GM18873 (cell line): ENCODE data around the gene NEUROG2.
"Not testable (repeated sequence)": the region's sequence is repeated elsewhere in the genome, so short reads cannot be mapped to it uniquely, and the experiment has no call there.

ENCODE experiments used
- ATAC-seq: cut with Tn5 transposase; IDR thresholded peaks from one replicate; pipeline ENCODE4 v1.9.1; 2021; ENCODE audit warnings: mild to moderate bottlenecking, moderate library complexity, moderate number of reproducible peaks; ENCODE audit not compliant: unreplicated experiment, low FRiP score

NEUROG2 gene

DNA sequence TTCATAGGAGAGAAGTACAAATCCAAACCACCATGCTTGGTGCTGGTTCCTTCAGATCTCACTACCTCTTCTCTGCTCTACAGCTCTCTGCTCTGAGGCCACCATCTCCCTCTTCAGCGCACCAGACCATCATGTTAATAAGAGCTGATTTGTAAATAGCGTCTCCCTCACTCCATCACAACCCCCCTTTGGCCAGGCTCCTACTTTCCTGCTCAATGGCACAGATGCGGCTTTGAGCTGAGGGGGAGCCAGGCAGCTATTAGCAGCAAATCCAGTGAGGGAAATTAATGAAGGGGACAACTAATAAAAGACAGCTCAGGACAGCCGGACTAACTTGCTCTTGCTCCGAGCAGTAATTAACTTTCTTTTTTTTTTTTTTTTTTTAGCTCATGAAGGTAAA, 13.1 kb downstream of the NEUROG2 start:
- no peak for ATAC-seq

DNA sequence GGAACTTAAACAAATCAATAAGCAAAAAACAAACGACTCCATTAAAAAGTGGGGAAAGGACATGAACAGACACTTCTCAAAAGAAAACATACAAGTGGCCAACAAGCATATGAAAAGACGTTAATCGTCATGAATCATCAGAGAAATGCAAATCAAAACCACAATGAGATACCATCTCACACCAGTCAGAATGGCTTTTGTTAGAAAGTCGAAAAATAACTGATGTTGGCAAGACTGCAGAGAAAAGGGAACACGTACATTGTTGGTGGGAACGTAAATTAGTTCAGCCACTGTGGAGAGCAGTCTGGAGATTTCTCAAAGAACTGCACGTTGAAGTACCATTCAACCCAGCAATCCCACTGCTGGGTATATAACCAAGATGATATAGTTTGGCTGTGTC, 23.7 kb downstream of the NEUROG2 start:
- no peak for ATAC-seq

DNA sequence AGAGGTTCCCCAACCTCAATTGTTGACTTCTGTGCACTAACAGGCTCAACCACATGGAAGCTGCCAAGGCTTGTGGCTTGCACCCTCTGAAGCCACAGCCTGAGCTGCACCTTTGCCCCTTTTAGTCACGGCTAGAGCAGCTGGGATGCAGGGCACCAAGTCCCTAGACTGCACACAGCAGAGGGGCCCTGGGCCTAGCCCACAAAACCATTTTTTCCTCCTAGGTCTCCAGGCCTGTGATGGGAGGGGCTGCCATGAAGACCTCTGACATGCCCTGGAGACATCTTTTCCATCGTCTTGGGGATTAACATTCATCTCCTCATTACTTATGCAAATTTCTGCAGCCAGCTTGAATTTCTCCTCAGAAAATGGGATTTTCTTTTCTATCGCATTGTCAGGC, 25.2 kb downstream of the NEUROG2 start:
- not testable (repeated sequence) for ATAC-seq

GRCh38 chr4:112485930-112486329, 30.1 kb downstream of the NEUROG2 start:
- ATAC-seq: no peak

DNA sequence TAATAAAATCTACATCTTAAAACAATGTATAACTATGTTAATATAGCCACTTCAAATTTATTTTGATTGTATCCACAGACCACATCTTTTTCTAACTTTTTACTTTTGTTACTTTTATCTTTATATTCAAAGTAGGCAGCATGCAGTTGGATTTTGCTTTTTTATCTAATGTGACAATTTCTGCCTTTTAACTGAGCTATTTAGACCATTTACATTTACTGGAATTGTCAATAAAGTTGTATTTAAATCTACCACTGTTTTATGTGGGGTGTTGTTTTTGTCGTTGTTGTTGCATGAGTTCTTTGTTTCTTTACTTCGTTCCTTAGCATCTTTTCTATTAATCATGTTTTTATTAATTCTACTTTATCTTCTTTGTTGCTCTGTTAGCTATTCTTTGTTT, 42.0 kb downstream of the NEUROG2 start:
- no peak for ATAC-seq

- no peak for ATAC-seq
These were observed 43.7 kb downstream of the NEUROG2 start for GRCh38 chr4:112472318-112472717.
